Stimulated activated CD8-positive, alpha-beta memory T cell treated with anti-CD3 and anti-CD28 coated beads, Interleukin-15, amount 100 ng/mL, for 4 hours (primary cell): Measurements from ENCODE around the gene PHLPP1.

Source experiments
- DNase-seq, 2 donors: peaks; one replicate each; pipeline ENCODE4 v3.0.0-alpha.2; 2020; ENCODE audit warnings: low read depth in 2 of 2

Gene PHLPP1

GRCh38 chr18:62979900-62980299 is 264.6 kb downstream of the PHLPP1 start:
- DNase-seq = no peak

GRCh38 chr18:62981566-62981965 is 266.2 kb downstream of the PHLPP1 start:
- no peak for DNase-seq

- peak in 1 of 2 donors; percentile 16 for DNase-seq
Observed at GRCh38 chr18:62982600-62983251, 267.4 kb downstream of the PHLPP1 start.

GRCh38 chr18:62984656-62985315 is 269.4 kb downstream of the PHLPP1 start:
- DNase-seq = no peak

DNA sequence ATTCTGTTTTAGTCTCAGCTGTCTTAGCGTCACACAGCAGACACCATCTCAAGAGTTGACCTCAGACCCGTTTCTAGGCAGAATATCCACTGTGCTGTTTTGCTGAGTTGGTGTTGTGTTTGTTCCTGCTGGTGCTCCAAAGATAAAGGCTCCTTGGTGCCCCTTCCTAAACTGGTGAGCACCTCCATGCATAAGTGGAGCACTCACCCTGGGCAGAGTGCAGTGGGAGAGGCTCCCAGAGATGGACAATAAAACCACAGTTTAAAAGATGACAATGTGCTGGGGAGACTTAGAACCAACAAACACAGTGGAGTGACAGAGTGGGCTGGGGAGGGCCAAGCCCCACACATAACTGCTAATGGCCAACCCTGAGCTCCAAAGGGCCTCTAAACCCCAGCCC is 271.1 kb downstream of the PHLPP1 start:
- no peak for DNase-seq

DNA sequence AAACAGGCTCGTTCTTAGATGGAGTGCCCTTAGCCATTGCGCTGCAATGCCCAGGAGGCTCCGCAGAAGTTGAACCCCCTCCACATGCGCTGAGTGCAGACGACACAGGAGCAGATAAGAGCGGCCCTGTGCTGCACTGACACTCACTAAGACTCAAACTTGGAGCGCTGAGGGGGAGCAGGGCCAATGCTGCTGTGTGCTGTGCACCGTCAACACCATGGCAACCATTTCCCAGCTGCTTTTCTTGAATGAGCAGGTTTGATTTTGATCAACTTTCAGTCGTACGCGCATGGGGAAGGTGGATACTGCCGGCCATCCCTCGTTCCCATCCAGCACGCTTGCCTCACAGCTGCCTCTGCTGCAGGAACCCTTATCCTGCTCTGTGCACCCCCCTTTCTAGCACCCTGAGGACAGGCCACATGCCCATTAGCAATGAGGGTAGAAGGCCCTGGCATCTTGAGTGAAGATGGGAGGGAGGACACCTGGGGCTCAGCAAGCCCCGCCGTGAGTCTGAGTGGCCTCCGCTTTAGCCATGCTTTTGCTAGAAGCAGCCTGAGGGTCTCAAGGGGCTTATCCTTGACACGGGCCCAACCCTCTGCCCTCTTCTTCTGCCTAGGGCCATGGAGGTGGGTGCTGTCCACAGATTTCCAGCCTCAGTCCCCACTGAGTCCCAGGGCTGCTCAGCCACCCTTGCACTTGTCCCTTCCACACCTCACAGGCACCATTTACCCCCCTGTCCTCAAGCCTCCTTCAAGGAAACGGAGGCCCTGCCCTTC is 271.9 kb downstream of the PHLPP1 start:
- DNase-seq = no peak

DNA sequence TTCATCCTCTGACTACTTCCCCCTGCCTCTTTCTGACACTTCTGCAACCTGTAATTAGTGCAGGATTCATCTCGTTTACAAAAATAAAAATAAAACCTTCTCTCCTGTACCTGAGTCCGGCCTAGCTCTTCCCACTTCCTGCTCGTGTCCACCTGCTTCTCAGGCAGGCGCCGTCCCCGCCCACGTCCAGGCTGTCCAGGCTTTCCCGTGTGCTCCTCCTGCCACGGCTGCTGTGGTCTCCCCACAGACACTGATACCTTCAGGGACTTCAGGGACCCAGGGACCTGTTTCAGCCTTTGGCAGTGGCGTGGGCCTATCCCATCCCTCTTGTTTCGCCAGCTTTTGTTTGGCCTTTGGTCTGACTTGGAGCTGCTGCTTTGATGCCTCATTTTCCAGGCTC is 272.5 kb downstream of the PHLPP1 start:
- no peak for DNase-seq

- no peak for DNase-seq
Observed at GRCh38 chr18:62988471-62988870, 273.1 kb downstream of the PHLPP1 start.

- DNase-seq = no peak
Observed at GRCh38 chr18:62989195-62989594, 273.9 kb downstream of the PHLPP1 start.

DNA sequence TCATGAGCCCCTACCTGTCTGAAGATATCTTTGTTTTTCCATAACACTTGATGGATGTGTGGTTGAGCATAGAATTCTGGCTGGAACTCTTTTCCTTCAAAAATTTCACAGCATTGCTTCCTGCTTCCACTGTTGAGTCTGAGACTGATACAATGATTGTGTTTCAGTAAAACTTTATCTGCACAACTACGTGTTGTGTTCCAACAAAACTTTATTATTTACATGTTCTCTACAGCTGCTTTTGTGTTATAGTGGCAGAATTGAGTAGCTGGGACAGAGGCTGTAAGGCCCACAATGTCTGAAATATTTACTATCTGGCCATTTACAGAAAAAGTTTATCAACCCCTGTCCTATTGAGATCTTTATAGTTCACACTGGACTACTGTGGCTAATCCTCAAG is 275.3 kb downstream of the PHLPP1 start:
- DNase-seq = no peak

DNA sequence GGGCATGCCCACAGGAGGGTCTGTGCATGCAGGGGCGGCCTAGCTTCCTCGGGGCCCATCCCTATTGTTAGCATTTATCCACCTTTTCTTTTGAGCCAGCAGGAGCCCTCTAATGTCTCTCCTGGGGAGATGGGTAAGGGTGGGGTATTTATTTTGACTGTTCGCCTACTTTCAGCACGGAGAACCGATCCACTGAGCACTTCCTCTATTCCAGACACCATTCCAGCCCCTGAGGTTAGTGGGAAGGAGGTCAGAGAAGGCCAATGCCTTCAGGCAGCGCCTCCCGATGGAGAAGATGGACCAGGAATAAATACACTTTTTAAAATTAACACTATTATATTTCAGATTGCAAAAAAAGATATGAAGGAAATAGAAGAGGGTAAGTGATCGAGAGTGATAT is 276.0 kb downstream of the PHLPP1 start:
- no peak for DNase-seq

DNA sequence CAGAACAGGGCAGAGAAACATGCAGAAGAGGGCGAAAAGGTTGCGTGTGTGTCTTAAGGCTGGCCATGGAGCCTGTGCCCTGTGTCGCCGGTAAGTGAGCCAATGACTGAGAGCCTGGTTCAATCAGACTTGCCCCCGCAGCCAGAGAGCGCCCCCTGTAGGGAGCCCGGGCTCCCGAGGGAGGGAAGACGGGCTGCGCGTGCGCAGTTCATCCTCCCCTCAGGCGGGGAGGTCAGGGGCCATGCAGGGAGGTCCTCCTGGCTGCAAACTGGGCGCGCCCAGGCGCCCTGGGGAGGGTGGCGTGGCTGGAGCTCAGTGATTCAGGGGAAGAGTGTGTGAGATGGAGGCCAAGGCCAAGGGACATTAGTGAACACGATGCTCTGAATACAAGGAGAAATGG is 276.6 kb downstream of the PHLPP1 start:
- DNase-seq = no peak

- no peak for DNase-seq
Observed at GRCh38 chr18:62992877-62993365, 277.6 kb downstream of the PHLPP1 start.

GRCh38 chr18:62996566-62996965 is 281.2 kb downstream of the PHLPP1 start:
- DNase-seq = no peak

GRCh38 chr18:62997076-62997475 is 281.7 kb downstream of the PHLPP1 start:
- DNase-seq = no peak

DNA sequence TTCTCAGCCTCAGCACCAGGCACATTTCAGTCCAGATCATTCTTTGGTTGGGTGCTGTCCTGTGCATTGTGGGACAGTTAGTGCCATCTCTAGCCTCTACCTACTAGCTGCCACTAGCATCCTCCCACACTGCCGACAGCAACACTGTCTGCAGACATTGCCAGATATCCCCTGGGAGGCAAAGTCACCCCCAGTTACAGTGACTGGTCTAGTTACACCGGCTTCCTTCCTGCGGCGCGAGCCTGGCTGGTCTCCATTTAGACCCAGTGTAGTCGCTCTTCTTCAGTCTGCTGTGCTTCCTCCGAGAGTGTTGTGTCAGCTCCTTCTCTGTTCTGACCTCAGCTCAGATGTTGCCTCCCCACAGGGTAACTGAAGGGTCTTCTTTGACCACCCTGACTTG is 283.1 kb downstream of the PHLPP1 start:
- DNase-seq = no peak

- no peak for DNase-seq
Observed at GRCh38 chr18:62999392-62999791, 284.1 kb downstream of the PHLPP1 start.

DNA sequence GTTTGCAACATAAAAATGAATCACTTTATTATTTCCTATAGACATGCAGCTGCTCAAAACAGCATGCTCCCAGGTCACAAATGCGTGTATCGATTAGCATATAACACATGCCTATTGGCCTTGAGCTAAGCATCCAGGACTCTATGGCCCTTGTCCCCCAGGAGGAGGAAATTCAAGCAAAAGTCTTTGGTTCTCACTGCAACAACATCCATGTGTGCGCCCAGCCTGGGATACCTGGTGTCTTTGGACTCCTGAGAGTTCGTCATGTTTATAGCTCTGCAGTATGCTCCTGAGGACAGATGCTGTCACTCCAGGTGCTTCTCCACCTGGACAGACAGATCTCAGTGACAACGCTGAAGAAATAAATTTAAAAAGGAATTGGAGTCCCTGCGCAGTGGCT is 284.6 kb downstream of the PHLPP1 start:
- no peak for DNase-seq

GRCh38 chr18:63000839-63001238 is 285.5 kb downstream of the PHLPP1 start:
- DNase-seq = no peak

- no peak for DNase-seq
Observed at GRCh38 chr18:63001861-63002260, 286.5 kb downstream of the PHLPP1 start.

- DNase-seq = no peak
Observed at GRCh38 chr18:63002305-63002704, 287.0 kb downstream of the PHLPP1 start.

DNA sequence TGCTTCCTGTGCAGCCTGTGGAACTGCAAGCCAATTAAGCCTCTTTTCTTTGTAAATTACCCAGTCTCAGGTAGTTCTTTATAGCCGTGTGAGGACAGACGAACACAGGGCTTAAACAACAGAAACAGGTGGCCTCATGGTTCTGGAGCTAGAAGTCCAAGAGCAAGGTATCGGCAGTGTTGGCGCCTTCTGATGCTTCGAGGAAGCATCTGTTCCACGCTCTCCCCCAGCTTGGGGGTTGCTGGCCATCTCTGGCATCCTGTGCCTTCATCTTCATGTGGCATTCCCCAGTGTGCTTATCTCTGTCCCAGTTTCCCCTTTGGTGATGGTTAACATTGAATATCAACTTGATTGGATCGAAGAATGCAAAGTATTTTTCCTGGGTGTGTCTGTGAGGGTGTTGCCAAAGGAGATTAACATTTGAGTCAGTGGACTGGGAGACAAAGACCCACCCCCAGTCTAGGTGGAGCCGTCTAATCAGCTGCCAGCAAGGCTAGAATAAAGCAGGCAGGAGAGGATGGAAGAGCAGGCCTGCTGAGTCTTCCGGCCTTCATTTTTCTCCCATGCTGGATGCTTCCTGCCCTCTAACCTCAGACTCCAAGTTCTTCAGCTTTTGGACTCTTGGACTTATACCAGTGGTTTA is 287.6 kb downstream of the PHLPP1 start:
- DNase-seq = no peak
